ENCODE measurements around the gene SIPA1.

The SIPA1 gene

GRCh38 chr11:65645710-65646109 lies 7.8 kb downstream of the SIPA1 start:
- TF ChIP-seq CTCF (IDR thresholded peaks at IDR 0.05; ENCODE audit: low read depth, low read length) = no peak
- H3K4me3 ChIP-seq (ENCODE audit: low read depth, low read length) = no peak overlapping the region
- in situ Hi-C loops (cut with HindIII; ENCODE audit: low sequenced_read_pairs) = no loop called here
- DNase-seq (ENCODE audit: low read depth, low spot score) = peak; percentile 42

- TF ChIP-seq CTCF (IDR thresholded peaks at IDR 0.05; ENCODE audit: low read depth, low read length) = no peak
- in situ Hi-C loops (cut with HindIII; ENCODE audit: low sequenced_read_pairs) = no loop called here
- H3K4me3 ChIP-seq (ENCODE audit: low read depth, low read length) = no peak overlapping the region
- DNase-seq (ENCODE audit: low read depth, low spot score) = no peak
Observed at GRCh38 chr11:65646288-65646957, 8.5 kb downstream of the SIPA1 start.

GRCh38 chr11:65646958-65647701 lies 9.2 kb downstream of the SIPA1 start:
- no peak for TF ChIP-seq CTCF (IDR thresholded peaks at IDR 0.05; ENCODE audit: low read depth, low read length)
- peak; percentile 25 for DNase-seq (ENCODE audit: low read depth, low spot score)
- in situ Hi-C loops (cut with HindIII; ENCODE audit: low sequenced_read_pairs) = no loop called here
- peak overlapping the region; percentile 7 for H3K4me3 ChIP-seq (ENCODE audit: low read depth, low read length)

GRCh38 chr11:65648997-65649493 lies 11.1 kb downstream of the SIPA1 start:
- in situ Hi-C loops (cut with HindIII; ENCODE audit: low sequenced_read_pairs) = no loop called here
- DNase-seq (ENCODE audit: low read depth, low spot score) = no peak
- H3K4me3 ChIP-seq (ENCODE audit: low read depth, low read length) = no peak overlapping the region
- no peak for TF ChIP-seq CTCF (IDR thresholded peaks at IDR 0.05; ENCODE audit: low read depth, low read length)

- in situ Hi-C loops (cut with HindIII; ENCODE audit: low sequenced_read_pairs) = no loop called here
- TF ChIP-seq CTCF (IDR thresholded peaks at IDR 0.05; ENCODE audit: low read depth, low read length) = no peak
- DNase-seq (ENCODE audit: low read depth, low spot score) = no peak
- H3K4me3 ChIP-seq (ENCODE audit: low read depth, low read length) = no peak overlapping the region
Observed at GRCh38 chr11:65649656-65650546, 12.0 kb downstream of the SIPA1 start.
